ENCODE data around the gene MDFI. TPM values are rescaled to one million over a fixed set of nuclear protein-coding genes. Genes with fewer than 3 reads are reported as not detected.
A peak's percentile ranks its signal among the peaks of the same experiment; 100 is the strongest.

MDFI gene
- total and polyA plus RNA-seq, 12 donors, result 0.34 to 4.4 (median 1.3) TPM

DNA sequence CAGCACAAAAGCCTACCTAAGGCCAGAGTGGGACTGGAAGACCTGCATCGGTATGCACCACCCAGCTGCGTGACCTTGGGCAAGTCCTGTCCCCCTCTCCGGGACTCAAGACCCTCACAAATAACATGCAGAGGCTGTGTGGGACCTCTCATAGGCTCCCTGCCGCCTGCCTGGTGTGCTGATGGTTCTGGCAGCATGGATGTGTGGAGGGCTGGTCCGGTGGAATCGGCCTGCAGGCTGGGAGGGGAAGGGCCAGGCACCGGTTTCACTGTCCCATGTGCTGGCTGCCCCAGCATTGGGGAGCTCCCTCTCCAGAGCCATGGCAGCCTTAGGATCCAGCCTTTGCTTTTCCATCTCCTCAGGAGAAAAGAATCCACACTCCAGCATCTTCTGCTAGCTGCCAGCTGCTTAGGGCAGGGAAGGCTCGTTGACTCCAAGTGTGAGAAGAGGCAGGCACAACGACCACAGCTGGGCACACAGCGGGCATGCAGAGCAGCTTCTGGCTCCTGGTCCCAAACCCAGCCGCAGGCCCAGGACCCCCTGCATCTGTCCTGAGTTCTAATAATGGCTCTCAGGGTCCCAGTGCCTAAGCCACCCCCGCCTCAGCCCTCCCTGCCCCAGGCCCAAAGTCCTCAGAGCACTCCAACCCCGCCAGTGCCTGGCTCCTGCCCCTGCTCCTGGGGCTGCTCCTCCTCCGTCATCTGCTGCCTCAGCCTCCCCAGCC is 64.7 kb downstream of the MDFI start:
- H3K4me1 ChIP-seq, result peaks cover 29 to 100% (median 71%) of the 10 kb centered on the region in 9 donors
- H3K27ac ChIP-seq, result peak overlapping the region in 1 of 10 donors; percentile 93
- H3K36me3 ChIP-seq, result peaks cover 0 to 9% (median 0%) of the 10 kb centered on the region in 9 donors
- no peak overlapping the region for H3K4me3 ChIP-seq
- H3K9me3 ChIP-seq, result no peaks in the 10 kb centered on the region
- intact Hi-C loops (cut with DNase I), result no loop called here
- no peak for ATAC-seq
- no peak for DNase-seq
- 86 to 88% methylated on average over 14 of the region's 14 CpGs for WGBS, 2 donors
- TF ChIP-seq, protein P1, sequence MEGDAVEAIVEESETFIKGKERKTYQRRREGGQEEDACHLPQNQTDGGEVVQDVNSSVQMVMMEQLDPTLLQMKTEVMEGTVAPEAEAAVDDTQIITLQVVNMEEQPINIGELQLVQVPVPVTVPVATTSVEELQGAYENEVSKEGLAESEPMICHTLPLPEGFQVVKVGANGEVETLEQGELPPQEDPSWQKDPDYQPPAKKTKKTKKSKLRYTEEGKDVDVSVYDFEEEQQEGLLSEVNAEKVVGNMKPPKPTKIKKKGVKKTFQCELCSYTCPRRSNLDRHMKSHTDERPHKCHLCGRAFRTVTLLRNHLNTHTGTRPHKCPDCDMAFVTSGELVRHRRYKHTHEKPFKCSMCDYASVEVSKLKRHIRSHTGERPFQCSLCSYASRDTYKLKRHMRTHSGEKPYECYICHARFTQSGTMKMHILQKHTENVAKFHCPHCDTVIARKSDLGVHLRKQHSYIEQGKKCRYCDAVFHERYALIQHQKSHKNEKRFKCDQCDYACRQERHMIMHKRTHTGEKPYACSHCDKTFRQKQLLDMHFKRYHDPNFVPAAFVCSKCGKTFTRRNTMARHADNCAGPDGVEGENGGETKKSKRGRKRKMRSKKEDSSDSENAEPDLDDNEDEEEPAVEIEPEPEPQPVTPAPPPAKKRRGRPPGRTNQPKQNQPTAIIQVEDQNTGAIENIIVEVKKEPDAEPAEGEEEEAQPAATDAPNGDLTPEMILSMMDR (IDR thresholded peaks at IDR 0.05), result no peak
- H3K27me3 ChIP-seq, result no peaks in the 10 kb centered on the region

Small RNA genes lying within 50 kb of the gene (microRNA-seq; reads per million reads assigned to microRNA genes)
- 0 reads per million in 2 donors for gene MIR4641

Other genes with a start within 250 kb of the MDFI start
- gene FOXP4, start 92.1 kb upstream of the MDFI start, total RNA-seq, result 10 to 100 TPM; 12.7 to 18.0 (median 13.7) TPM
- gene FOXP4, start 92.1 kb upstream of the MDFI start, polyA plus RNA-seq, result 10 to 100 TPM in 1 of 2 donors, 1 to 10 TPM in 1; 8.9 to 12.9 TPM
- gene TFEB, start 97.1 kb downstream of the MDFI start, total RNA-seq, result 10 to 100 TPM; 29.2 to 47.0 (median 39.6) TPM
- gene TFEB, start 97.1 kb downstream of the MDFI start, polyA plus RNA-seq, result 10 to 100 TPM; 36.9 to 52.3 TPM
- not detected for gene PGC, start 108.9 kb downstream of the MDFI start, total RNA-seq
- 1 to 10 TPM in 1 of 2 donors, under 1 TPM in 1; 0.58 to 2.0 TPM for gene PGC, start 108.9 kb downstream of the MDFI start, polyA plus RNA-seq
- 1 to 10 TPM; 4.1 to 8.7 (median 5.8) TPM for gene FRS3, start 141.4 kb downstream of the MDFI start, total RNA-seq
- gene FRS3, start 141.4 kb downstream of the MDFI start, polyA plus RNA-seq, result 1 to 10 TPM; 2.8 to 8.0 TPM
- gene PRICKLE4, start 142.3 kb downstream of the MDFI start, total RNA-seq, result 1 to 10 TPM in 7 of 10 donors, under 1 TPM in 3; 0.38 to 4.7 (median 1.9) TPM
- gene PRICKLE4, start 142.3 kb downstream of the MDFI start, polyA plus RNA-seq, result 1 to 10 TPM; 1.6 to 6.1 TPM
- 100 to 1,000 TPM; 156 to 210 (median 186) TPM for gene TOMM6, start 149.2 kb downstream of the MDFI start, total RNA-seq
- 100 to 1,000 TPM; 135 to 291 TPM for gene TOMM6, start 149.2 kb downstream of the MDFI start, polyA plus RNA-seq